HCT116 (cell line): ENCODE data around the gene RRAS2. TPM values are rescaled to one million over a fixed set of nuclear protein-coding genes. Genes with fewer than 3 reads are reported as not detected.

ENCODE experiments used
- ATAC-seq: fragments of 200-7000 bp; cut with Tn5 transposase; 2 replicates; pipeline ENCODE4 v1.9.1; 2020; ENCODE audit warnings: mild to moderate bottlenecking, moderate library complexity
- BruUV-seq: library from RNA; stranded (reverse); fragments of 400-500 nt; replicated peaks from 2 replicates; lab custom pipeline; 2021; lab: Mats Ljungman, UMichigan
- CTCF ChIA-PET: fragments of 300-600 bp; sonication (Branson Sonifier 250); formaldehyde crosslinking; loops from one replicate; lab custom pipeline; 2021; ENCODE audit warnings: antibody characterized with exemption; lab: Charles Lee
- POLR2A ChIA-PET: fragments of 300-600, 350-600 bp; sonication (Branson Sonifier 250); formaldehyde crosslinking; loops from one replicate; lab custom pipeline; 2021; ENCODE audit warnings: antibody characterized with exemption; lab: Charles Lee
- RAD21 ChIA-PET, 2 experiments: fragments of 300-600 bp; sonication (Branson Sonifier 250); formaldehyde crosslinking; loops; one replicate each; lab custom pipeline; 2023; ENCODE audit warnings: low total read pairs in 2 of 2; ENCODE audit not compliant: uncharacterized antibody in 2 of 2, unreplicated experiment in 2 of 2, low non-redundant PET in 1 of 2; lab: Charles Lee
- DNase-seq: peaks from one replicate; pipeline ENCODE4 v3.0.0-alpha.2; 2010; ENCODE audit warnings: low read depth, low spot score
- H2AFZ ChIP-seq: fragments of 200-600 bp; shearing (Covaris generic), sonication (generic); 2 replicates; pipeline ENCODE4 v1.6.1; 2017; ENCODE audit warnings: low read depth, mixed run types, mixed read lengths, antibody characterized with exemption, low read length; ENCODE audit not compliant: poor library complexity, severe bottlenecking
- H3K27ac ChIP-seq: 2 replicates; pipeline ENCODE4 v1.5.1; 2012; ENCODE audit warnings: low read depth, low read length
- H3K27me3 ChIP-seq: fragments of 200-600 bp; sonication (generic); 2 replicates; pipeline ENCODE4 v1.6.1; 2016; ENCODE audit warnings: mixed run types, low read length, mixed read lengths; ENCODE audit not compliant: insufficient read depth
- H3K36me3 ChIP-seq, 2 experiments: fragments of 200-500 bp in 1 of 2; fragments of 200-600 bp in 1 of 2; sonication (Bioruptor generic) in 1 of 2; sonication (generic) in 1 of 2; 2 replicates each; pipeline versions ENCODE4 v1.5.1 to v1.6.1; 2014 to 2016; ENCODE audit warnings: low read length in 2 of 2, inconsistent platforms in 1 of 2, mixed read lengths in 1 of 2, mixed run types in 1 of 2; ENCODE audit not compliant: insufficient read depth in 2 of 2, control insufficient read depth in 1 of 2
- H3K4me1 ChIP-seq, 2 experiments: fragments of 200-600 bp in 1 of 2; sonication (generic) in 1 of 2; 2 replicates each; pipeline versions ENCODE4 v1.5.1 to v1.6.1; 2012 to 2017; ENCODE audit warnings: low read length in 2 of 2, inconsistent platforms in 1 of 2, mild to moderate bottlenecking in 1 of 2, mixed read lengths in 1 of 2, mixed run types in 1 of 2, moderate library complexity in 1 of 2; ENCODE audit not compliant: insufficient read depth in 2 of 2, control insufficient read depth in 1 of 2
- H3K4me2 ChIP-seq: fragments of 200-600 bp; sonication (generic); 2 replicates; pipeline ENCODE4 v1.6.1; 2017; ENCODE audit warnings: mixed run types, low read length, mixed read lengths
- H3K4me3 ChIP-seq, 2 experiments: fragments of 200-600 bp in 1 of 2; sonication (generic) in 1 of 2; replicated peaks in 1 of 2; 2 replicates each; pipeline ENCODE4 v1.5.1; 2011 to 2016; ENCODE audit warnings: low read length in 2 of 2, control low read depth in 1 of 2, low read depth in 1 of 2, mild to moderate bottlenecking in 1 of 2, mixed read lengths in 1 of 2, mixed run types in 1 of 2
- H3K79me2 ChIP-seq: fragments of 200-600 bp; sonication (generic); 2 replicates; pipeline ENCODE4 v1.6.1; 2017; ENCODE audit warnings: mild to moderate bottlenecking, mixed run types, low read length, moderate library complexity, mixed read lengths; ENCODE audit not compliant: insufficient read depth
- H3K9ac ChIP-seq: fragments of 200-600 bp; sonication (generic); 2 replicates; pipeline ENCODE4 v1.6.1; 2016; ENCODE audit warnings: low read length, mixed read lengths
- H3K9me2 ChIP-seq: fragments of 200-600 bp; sonication (generic), shearing (Covaris generic); 2 replicates; pipeline ENCODE4 v1.6.1; 2017; ENCODE audit warnings: mixed run types, mild to moderate bottlenecking, moderate library complexity; ENCODE audit not compliant: insufficient read depth
- H3K9me3 ChIP-seq, 2 experiments: fragments of 200-500 bp in 1 of 2; fragments of 200-600 bp in 1 of 2; sonication (Bioruptor generic) in 1 of 2; sonication (generic) in 1 of 2; 2 replicates each; pipeline ENCODE4 v1.6.1; 2014 to 2017; ENCODE audit warnings: low read length in 2 of 2, mixed read lengths in 2 of 2, inconsistent platforms in 1 of 2, low read depth in 1 of 2, mild to moderate bottlenecking in 1 of 2, mixed run types in 1 of 2, moderate library complexity in 1 of 2; ENCODE audit not compliant: control insufficient read depth in 1 of 2, insufficient read depth in 1 of 2
- H4K20me1 ChIP-seq: fragments of 200-600 bp; sonication (generic), shearing (Covaris generic); 2 replicates; pipeline ENCODE4 v1.6.1; 2017; ENCODE audit warnings: mixed run types, mild to moderate bottlenecking, moderate library complexity; ENCODE audit not compliant: insufficient read depth
- EGR1 ChIP-seq: IDR thresholded peaks from 2 replicates; pipeline ENCODE4 v1.6.1; 2012; ENCODE audit warnings: low read depth
- ELF1 ChIP-seq: IDR thresholded peaks from 2 replicates; pipeline ENCODE4 v1.6.1; 2012; ENCODE audit warnings: low read depth, borderline replicate concordance
- EZH2 ChIP-seq: fragments of 200-600 bp; sonication (generic); IDR thresholded peaks from 2 replicates; pipeline ENCODE4 v1.6.1; 2017; ENCODE audit warnings: antibody characterized with exemption, mixed run types
- EZH2phosphoT487 ChIP-seq: fragments of 200-600 bp; IDR thresholded peaks from 2 replicates; pipeline ENCODE4 v1.6.1; 2018; ENCODE audit warnings: antibody characterized with exemption, borderline replicate concordance
- FOSL1 ChIP-seq: IDR thresholded peaks from 2 replicates; pipeline ENCODE4 v1.6.1; 2012; ENCODE audit warnings: low read depth
- POLR2AphosphoS5 ChIP-seq: IDR thresholded peaks from 2 replicates; pipeline ENCODE4 v1.6.1; 2011; ENCODE audit warnings: mild to moderate bottlenecking, low read depth, low read length, moderate library complexity
- RAD21 ChIP-seq: IDR thresholded peaks from 2 replicates; pipeline ENCODE4 v1.6.1; 2012; ENCODE audit warnings: low read depth, mild to moderate bottlenecking
- SIN3A ChIP-seq: IDR thresholded peaks from 2 replicates; pipeline ENCODE4 v1.6.1; 2012; ENCODE audit warnings: low read depth
- YY1 ChIP-seq: IDR thresholded peaks from 2 replicates; pipeline ENCODE4 v1.6.1; 2011; ENCODE audit warnings: low read length, low read depth, moderate library complexity, mild to moderate bottlenecking; ENCODE audit not compliant: insufficient replicate concordance; ENCODE audit errors: extremely low read depth
- ZNF274 ChIP-seq: fragments of 200-500 bp; sonication (Bioruptor generic); IDR thresholded peaks from 2 replicates; pipeline ENCODE4 v1.6.1; 2014; ENCODE audit warnings: mild to moderate bottlenecking, low read depth, low read length, inconsistent platforms
- intact Hi-C: fragments of 100-400 bp; cut with micrococcal nuclease; formaldehyde crosslinking; loops from 2 replicates; pipeline ENCODE4 v1.10.0; 2022
- total RNA-seq: library from RNA; stranded (reverse); gene quantifications from one replicate; pipeline ENCODE4 v1.2.1, GENCODE V29; 2021; ENCODE audit not compliant: unreplicated experiment
- TF ChIP-seq, protein P1 (sequence below): IDR thresholded peaks from 2 replicates; pipeline ENCODE4 v1.6.1; 2012; ENCODE audit warnings: low read depth
- TF ChIP-seq, protein P2 (sequence below), 3 experiments: fragments of 200-600 bp in 1 of 3; sonication (generic) in 1 of 3; IDR thresholded peaks in 2 of 3; conservative IDR thresholded peaks in 1 of 3; 2 replicates each; pipeline ENCODE4 v1.5.1; 2012 to 2017; ENCODE audit warnings: low read depth in 2 of 3, low read length in 2 of 3, antibody characterized with exemption in 1 of 3, borderline replicate concordance in 1 of 3, control low read depth in 1 of 3, mild to moderate bottlenecking in 1 of 3, mixed read lengths in 1 of 3, mixed run types in 1 of 3, moderate library complexity in 1 of 3; ENCODE audit not compliant: insufficient read depth in 1 of 3
- TF ChIP-seq, protein P3 (sequence below): IDR thresholded peaks from 2 replicates; pipeline ENCODE4 v1.6.1; 2012

The RRAS2 gene
- total RNA-seq, 1 experiment from 2014 or later = 54.5 TPM

DNA sequence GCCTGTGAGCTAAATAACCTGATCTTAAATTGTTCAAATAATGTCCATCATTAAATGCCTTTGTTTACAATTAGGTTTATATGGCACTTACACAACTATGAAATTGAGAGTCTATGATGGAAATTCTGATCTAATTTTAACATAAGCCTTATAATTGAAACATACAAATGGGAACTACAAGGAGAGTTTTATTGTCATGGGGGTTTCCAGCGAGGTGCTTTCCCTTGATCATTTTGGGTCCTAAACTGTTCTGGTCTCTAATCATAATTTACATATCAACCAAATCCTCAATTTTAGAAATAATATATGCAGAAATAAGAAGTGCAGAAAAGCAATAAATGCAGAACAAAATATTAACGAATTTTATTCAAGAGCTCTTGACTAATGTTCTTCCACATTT lies 44.9 kb downstream of the RRAS2 start:
- Histone ChIP-seq H3K4me3 (no peak overlapping the region), H2AFZ (no peak overlapping the region), H4K20me1 (peaks cover 11% of the 10 kb centered on the region; the same call in 1 of the 2 replicates), H3K9me3 (no peaks in the 10 kb centered on the region), H3K79me2 (peaks cover 76% of the 10 kb centered on the region), H3K27me3 (no peaks in the 10 kb centered on the region), H3K27ac (no peak overlapping the region), H3K4me2 (no peak overlapping the region), H3K9me2 (no peaks in the 10 kb centered on the region), H3K9ac (no peak overlapping the region), H3K4me1 (peaks cover 0 to under 1% of the 10 kb centered on the region in 2 experiments; a peak in 1 of 4 replicates), H3K36me3 (no peaks in the 10 kb centered on the region)
- ATAC-seq (no peak), DNase-seq (no peak)
- TF ChIP-seq, protein P1, sequence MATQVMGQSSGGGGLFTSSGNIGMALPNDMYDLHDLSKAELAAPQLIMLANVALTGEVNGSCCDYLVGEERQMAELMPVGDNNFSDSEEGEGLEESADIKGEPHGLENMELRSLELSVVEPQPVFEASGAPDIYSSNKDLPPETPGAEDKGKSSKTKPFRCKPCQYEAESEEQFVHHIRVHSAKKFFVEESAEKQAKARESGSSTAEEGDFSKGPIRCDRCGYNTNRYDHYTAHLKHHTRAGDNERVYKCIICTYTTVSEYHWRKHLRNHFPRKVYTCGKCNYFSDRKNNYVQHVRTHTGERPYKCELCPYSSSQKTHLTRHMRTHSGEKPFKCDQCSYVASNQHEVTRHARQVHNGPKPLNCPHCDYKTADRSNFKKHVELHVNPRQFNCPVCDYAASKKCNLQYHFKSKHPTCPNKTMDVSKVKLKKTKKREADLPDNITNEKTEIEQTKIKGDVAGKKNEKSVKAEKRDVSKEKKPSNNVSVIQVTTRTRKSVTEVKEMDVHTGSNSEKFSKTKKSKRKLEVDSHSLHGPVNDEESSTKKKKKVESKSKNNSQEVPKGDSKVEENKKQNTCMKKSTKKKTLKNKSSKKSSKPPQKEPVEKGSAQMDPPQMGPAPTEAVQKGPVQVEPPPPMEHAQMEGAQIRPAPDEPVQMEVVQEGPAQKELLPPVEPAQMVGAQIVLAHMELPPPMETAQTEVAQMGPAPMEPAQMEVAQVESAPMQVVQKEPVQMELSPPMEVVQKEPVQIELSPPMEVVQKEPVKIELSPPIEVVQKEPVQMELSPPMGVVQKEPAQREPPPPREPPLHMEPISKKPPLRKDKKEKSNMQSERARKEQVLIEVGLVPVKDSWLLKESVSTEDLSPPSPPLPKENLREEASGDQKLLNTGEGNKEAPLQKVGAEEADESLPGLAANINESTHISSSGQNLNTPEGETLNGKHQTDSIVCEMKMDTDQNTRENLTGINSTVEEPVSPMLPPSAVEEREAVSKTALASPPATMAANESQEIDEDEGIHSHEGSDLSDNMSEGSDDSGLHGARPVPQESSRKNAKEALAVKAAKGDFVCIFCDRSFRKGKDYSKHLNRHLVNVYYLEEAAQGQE = no peak
- no peak for TF ChIP-seq POLR2AphosphoS5
- no peak for TF ChIP-seq RAD21
- no peak for TF ChIP-seq EGR1
- TF ChIP-seq, protein P2, sequence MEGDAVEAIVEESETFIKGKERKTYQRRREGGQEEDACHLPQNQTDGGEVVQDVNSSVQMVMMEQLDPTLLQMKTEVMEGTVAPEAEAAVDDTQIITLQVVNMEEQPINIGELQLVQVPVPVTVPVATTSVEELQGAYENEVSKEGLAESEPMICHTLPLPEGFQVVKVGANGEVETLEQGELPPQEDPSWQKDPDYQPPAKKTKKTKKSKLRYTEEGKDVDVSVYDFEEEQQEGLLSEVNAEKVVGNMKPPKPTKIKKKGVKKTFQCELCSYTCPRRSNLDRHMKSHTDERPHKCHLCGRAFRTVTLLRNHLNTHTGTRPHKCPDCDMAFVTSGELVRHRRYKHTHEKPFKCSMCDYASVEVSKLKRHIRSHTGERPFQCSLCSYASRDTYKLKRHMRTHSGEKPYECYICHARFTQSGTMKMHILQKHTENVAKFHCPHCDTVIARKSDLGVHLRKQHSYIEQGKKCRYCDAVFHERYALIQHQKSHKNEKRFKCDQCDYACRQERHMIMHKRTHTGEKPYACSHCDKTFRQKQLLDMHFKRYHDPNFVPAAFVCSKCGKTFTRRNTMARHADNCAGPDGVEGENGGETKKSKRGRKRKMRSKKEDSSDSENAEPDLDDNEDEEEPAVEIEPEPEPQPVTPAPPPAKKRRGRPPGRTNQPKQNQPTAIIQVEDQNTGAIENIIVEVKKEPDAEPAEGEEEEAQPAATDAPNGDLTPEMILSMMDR (IDR thresholded peaks at IDR 0.05 in 2 of 3, conservative IDR thresholded peaks at IDR 0.05 in 1 of 3; ENCODE audit: borderline replicate concordance in 1 of 3, insufficient read depth in 1 of 3, low read depth in 2 of 3, low read length in 2 of 3) = no peak
- no peak for TF ChIP-seq SIN3A
- TF ChIP-seq YY1 = no peak
- no peak for TF ChIP-seq ELF1
- TF ChIP-seq, protein P3, sequence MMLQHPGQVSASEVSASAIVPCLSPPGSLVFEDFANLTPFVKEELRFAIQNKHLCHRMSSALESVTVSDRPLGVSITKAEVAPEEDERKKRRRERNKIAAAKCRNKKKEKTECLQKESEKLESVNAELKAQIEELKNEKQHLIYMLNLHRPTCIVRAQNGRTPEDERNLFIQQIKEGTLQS = no peak
- no peak for TF ChIP-seq EZH2
- no peak for TF ChIP-seq FOSL1
- TF ChIP-seq EZH2phosphoT487 = no peak
- no peak for TF ChIP-seq ZNF274
- POLR2A ChIA-PET = no interaction called here
- CTCF ChIA-PET = interaction anchor here (1.6 kb wide), 1 partner anchor 14 kb away, joined by 3 read pairs; no protein-coding TSS in a partner anchor
- intact Hi-C loops = no loop called here
- no TSS peak for BruUV-seq
- RAD21 ChIA-PET = no interaction called here
